PC-9 (cell line): Measurements from ENCODE around the gene SGSM1. TPM values are rescaled to one million over a fixed set of nuclear protein-coding genes. Genes with fewer than 3 reads are reported as not detected.

Source experiments
- BruUV-seq: library from RNA; stranded (reverse); fragments of 400-500 nt; replicated peaks from 2 replicates; lab custom pipeline; 2021; lab: Mats Ljungman, UMichigan
- CTCF ChIA-PET: fragments of 300-600 bp; sonication (Branson Sonifier 250); formaldehyde crosslinking; loops from one replicate; lab custom pipeline; 2022; ENCODE audit warnings: antibody characterized with exemption; lab: Charles Lee
- POLR2A ChIA-PET: fragments of 300-600 bp; sonication (Branson Sonifier 250); formaldehyde crosslinking; loops from one replicate; lab custom pipeline; 2022; ENCODE audit warnings: antibody characterized with exemption; ENCODE audit not compliant: unreplicated experiment; lab: Charles Lee
- DNase-seq, 2 experiments: peaks; one replicate each; pipeline versions ENCODE4 v3.0.0 to v3.0.0-alpha.2; 2015 to 2022; ENCODE audit warnings: mixed read lengths in 1 of 2
- H2AFZ ChIP-seq: fragments of 200-600 bp; sonication (generic); 2 replicates; pipeline ENCODE4 v1.8.1; 2017; ENCODE audit warnings: antibody characterized with exemption
- H3F3A ChIP-seq: fragments of 200-600 bp; sonication (generic); 2 replicates; pipeline ENCODE4 v1.8.1; 2017; ENCODE audit warnings: antibody characterized with exemption, mild to moderate bottlenecking, low read depth; ENCODE audit not compliant: insufficient read depth
- H3K27ac ChIP-seq: fragments of 200-600 bp; sonication (generic); 2 replicates; pipeline ENCODE4 v1.6.1; 2016; ENCODE audit warnings: mixed run types
- H3K27me3 ChIP-seq: fragments of 200-600 bp; sonication (generic); 2 replicates; pipeline ENCODE4 v1.6.1; 2016; ENCODE audit warnings: low read depth, mixed run types; ENCODE audit not compliant: insufficient read depth
- H3K36me3 ChIP-seq: fragments of 200-600 bp; sonication (generic); 2 replicates; pipeline ENCODE4 v1.6.1; 2016; ENCODE audit warnings: low read depth, mixed run types
- H3K4me1 ChIP-seq: fragments of 200-600 bp; sonication (generic); replicated peaks from 2 replicates; pipeline ENCODE4 v1.6.1; 2016; ENCODE audit warnings: mixed run types; ENCODE audit not compliant: insufficient read depth
- H3K4me2 ChIP-seq: fragments of 200-600 bp; sonication (generic); 2 replicates; pipeline ENCODE4 v1.6.1; 2017; ENCODE audit warnings: mixed run types
- H3K4me3 ChIP-seq: fragments of 200-600 bp; sonication (generic); 2 replicates; pipeline ENCODE4 v1.6.1; 2016; ENCODE audit warnings: mixed run types
- H3K79me2 ChIP-seq: fragments of 200-600 bp; sonication (generic); 2 replicates; pipeline ENCODE4 v1.6.1; 2017; ENCODE audit warnings: low read depth, mixed run types
- H3K9me2 ChIP-seq: fragments of 200-600 bp; sonication (generic); 2 replicates; pipeline ENCODE4 v1.8.1; 2017; ENCODE audit warnings: mild to moderate bottlenecking; ENCODE audit not compliant: insufficient read depth
- H3K9me3 ChIP-seq: fragments of 200-600 bp; sonication (generic); 2 replicates; pipeline ENCODE4 v1.8.1; 2016; ENCODE audit warnings: low read depth; ENCODE audit not compliant: insufficient read depth
- H4K20me1 ChIP-seq: fragments of 200-600 bp; sonication (generic); 2 replicates; pipeline ENCODE4 v1.8.1; 2017; ENCODE audit not compliant: insufficient read depth
- CTCF ChIP-seq: fragments of 200-600 bp; sonication (generic); conservative IDR thresholded peaks from 2 replicates; pipeline ENCODE4 v1.6.1; 2017; ENCODE audit warnings: mixed run types, antibody characterized with exemption, mild to moderate bottlenecking, moderate library complexity
- EZH2 ChIP-seq: fragments of 200-600 bp; sonication (generic); IDR thresholded peaks from 2 replicates; pipeline ENCODE4 v1.8.0; 2017; ENCODE audit warnings: antibody characterized with exemption, low read depth
- intact Hi-C: fragments of 100-400 bp; cut with micrococcal nuclease; formaldehyde crosslinking; loops from one replicate; pipeline ENCODE4 v1.10.0; 2022; ENCODE audit not compliant: unreplicated experiment
- total RNA-seq: library from RNA; stranded (reverse); gene quantifications from 2 replicates; pipeline ENCODE4 v1.2.3, GENCODE V29; 2021

The SGSM1 gene
- total RNA-seq, 1 experiment from 2014 or later = 0.48 TPM

GRCh38 chr22:24759765-24760164 is 46.2 kb upstream of the SGSM1 start:
- Histone ChIP-seq H3K4me3 (no peak overlapping the region), H3K9me3 (no peaks in the 10 kb centered on the region), H3K36me3 (no peaks in the 10 kb centered on the region), H3K9me2 (no peaks in the 10 kb centered on the region), H2AFZ (no peak overlapping the region), H4K20me1 (no peaks in the 10 kb centered on the region; the same call in 1 of the 2 replicates), H3F3A (no peaks in the 10 kb centered on the region), H3K27ac (no peak overlapping the region), H3K4me2 (no peak overlapping the region), H3K79me2 (no peaks in the 10 kb centered on the region), H3K27me3 (peaks cover 42% of the 10 kb centered on the region), H3K4me1 (no peaks in the 10 kb centered on the region)
- ChIA-PET POLR2A (no interaction called here), CTCF (interaction anchor here (0.6 kb wide), 1 partner anchor 232 kb away, joined by 4 read pairs; no protein-coding TSS in a partner anchor)
- DNase-seq = no peak
- no TSS peak for BruUV-seq
- intact Hi-C loops = no loop called here
- TF ChIP-seq EZH2 (no peak), CTCF (no peak)

- H3K36me3 ChIP-seq = no peaks in the 10 kb centered on the region
- intact Hi-C loops = no loop called here
- no peaks in the 10 kb centered on the region for H3K9me2 ChIP-seq
- no peak overlapping the region for H3K4me3 ChIP-seq
- H3K9me3 ChIP-seq = no peaks in the 10 kb centered on the region
- no TSS peak for BruUV-seq
- ChIA-PET POLR2A (no interaction called here), CTCF (no interaction called here)
- no peaks in the 10 kb centered on the region for H3F3A ChIP-seq
- H3K4me1 ChIP-seq = no peaks in the 10 kb centered on the region
- TF ChIP-seq EZH2 (no peak), CTCF (no peak)
- H3K79me2 ChIP-seq = no peaks in the 10 kb centered on the region
- no peak overlapping the region for H3K27ac ChIP-seq
- H4K20me1 ChIP-seq = no peaks in the 10 kb centered on the region; the same call in 1 of the 2 replicates
- DNase-seq = no peak
- no peak overlapping the region for H3K4me2 ChIP-seq
- H2AFZ ChIP-seq = no peak overlapping the region
- H3K27me3 ChIP-seq = peaks cover 33% of the 10 kb centered on the region
Measured at GRCh38 chr22:24760708-24761306, 45.2 kb upstream of the SGSM1 start.

GRCh38 chr22:24761888-24762675 is 43.9 kb upstream of the SGSM1 start:
- Histone ChIP-seq H3F3A (no peaks in the 10 kb centered on the region), H3K79me2 (no peaks in the 10 kb centered on the region), H3K4me3 (no peak overlapping the region), H3K36me3 (no peaks in the 10 kb centered on the region), H3K27me3 (peaks cover 25% of the 10 kb centered on the region), H3K4me1 (no peaks in the 10 kb centered on the region), H4K20me1 (no peaks in the 10 kb centered on the region; the same call in 1 of the 2 replicates), H3K9me3 (no peaks in the 10 kb centered on the region), H3K9me2 (no peaks in the 10 kb centered on the region), H3K4me2 (no peak overlapping the region), H3K27ac (no peak overlapping the region), H2AFZ (no peak overlapping the region)
- no TSS peak for BruUV-seq
- intact Hi-C loops = no loop called here
- no peak for DNase-seq
- TF ChIP-seq EZH2 = no peak
- no peak for TF ChIP-seq CTCF
- ChIA-PET POLR2A (no interaction called here), CTCF (no interaction called here)
